Activated CD8-positive, alpha-beta T cell treated with anti-CD3 and anti-CD28 coated beads for 36 hours (primary cell): ENCODE measurements around the gene SUPT16H. TPM values are rescaled to one million over a fixed set of nuclear protein-coding genes. Genes with fewer than 3 reads are reported as not detected.

Source experiments
- ATAC-seq: fragments of 200-7000 bp; cut with Tn5 transposase; one replicate; pipeline ENCODE4 v1.10.0; 2021; ENCODE audit warnings: mild to moderate bottlenecking, moderate library complexity
- CTCF ChIA-PET: fragments of 350-600 bp; sonication (Branson Sonifier 250); formaldehyde crosslinking; loops from one replicate; lab custom pipeline; 2021; ENCODE audit warnings: antibody characterized with exemption; lab: Charles Lee
- POLR2A ChIA-PET: fragments of 350-600 bp; sonication (Branson Sonifier 250); formaldehyde crosslinking; loops from one replicate; lab custom pipeline; 2021; ENCODE audit warnings: antibody characterized with exemption; lab: Charles Lee
- DNase-seq: peaks from one replicate; pipeline ENCODE4 v3.0.0-alpha.2; 2020
- H3K27ac Mint-ChIP-seq: one replicate; pipeline ENCODE4 v1.8.0; 2021; ENCODE audit warnings: mild to moderate bottlenecking, mixed read lengths
- H3K27me3 Mint-ChIP-seq: one replicate; pipeline ENCODE4 v1.8.0; 2021; ENCODE audit warnings: mixed read lengths
- H3K36me3 Mint-ChIP-seq: one replicate; pipeline ENCODE4 v1.8.0; 2021; ENCODE audit warnings: low read depth, mixed read lengths
- H3K4me1 Mint-ChIP-seq: one replicate; pipeline ENCODE4 v1.8.0; 2021; ENCODE audit warnings: low read depth, mixed read lengths
- H3K4me3 Mint-ChIP-seq: one replicate; pipeline ENCODE4 v1.8.0; 2021; ENCODE audit warnings: mild to moderate bottlenecking, moderate library complexity, mixed read lengths
- H3K9me3 Mint-ChIP-seq: one replicate; pipeline ENCODE4 v1.8.0; 2021; ENCODE audit warnings: mixed read lengths
- intact Hi-C: fragments of 100-400 bp; cut with micrococcal nuclease; formaldehyde crosslinking; loops from one replicate; pipeline ENCODE4 v1.10.0; 2022
- total RNA-seq, 2 experiments: library from RNA; stranded (reverse); gene quantifications; one replicate each; pipeline ENCODE4 v1.2.3, GENCODE V29; 2021
- TF ChIP-seq, protein P1 (sequence below): fragments of 200-600 bp; IDR thresholded peaks from one replicate; pipeline ENCODE4 v1.8.0; 2022; ENCODE audit warnings: antibody characterized with exemption, mild to moderate bottlenecking

SUPT16H gene
- total RNA-seq, 2 experiments from 2014 or later, result 171 to 173 TPM

DNA sequence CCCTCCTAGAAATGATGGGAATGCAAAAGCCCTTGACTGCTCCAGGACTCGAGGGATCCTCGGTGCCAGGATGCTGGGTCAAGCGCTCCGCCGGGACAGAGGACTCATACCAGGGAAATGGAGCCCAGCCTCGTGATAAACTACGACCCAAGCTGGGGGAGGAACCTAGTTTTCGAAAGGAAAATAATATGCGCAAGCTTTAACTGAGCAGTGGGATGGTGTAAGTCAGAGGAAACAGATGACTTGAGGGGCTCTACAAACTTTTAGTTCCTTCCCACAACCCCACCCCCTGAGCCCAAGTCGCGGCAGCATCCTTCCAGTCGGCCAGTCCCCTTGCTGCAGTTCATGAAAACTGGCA is 654 bp upstream of the SUPT16H start:
- Mint-ChIP-seq H3K27ac (peak overlapping the region; percentile 99), H3K4me1 (peaks cover 34% of the 10 kb centered on the region), H3K36me3 (peaks cover 40% of the 10 kb centered on the region), H3K27me3 (no peaks in the 10 kb centered on the region), H3K9me3 (no peaks in the 10 kb centered on the region), H3K4me3 (peak overlapping the region; percentile 86)
- ATAC-seq, result peak; percentile 67
- TF ChIP-seq, protein P1, sequence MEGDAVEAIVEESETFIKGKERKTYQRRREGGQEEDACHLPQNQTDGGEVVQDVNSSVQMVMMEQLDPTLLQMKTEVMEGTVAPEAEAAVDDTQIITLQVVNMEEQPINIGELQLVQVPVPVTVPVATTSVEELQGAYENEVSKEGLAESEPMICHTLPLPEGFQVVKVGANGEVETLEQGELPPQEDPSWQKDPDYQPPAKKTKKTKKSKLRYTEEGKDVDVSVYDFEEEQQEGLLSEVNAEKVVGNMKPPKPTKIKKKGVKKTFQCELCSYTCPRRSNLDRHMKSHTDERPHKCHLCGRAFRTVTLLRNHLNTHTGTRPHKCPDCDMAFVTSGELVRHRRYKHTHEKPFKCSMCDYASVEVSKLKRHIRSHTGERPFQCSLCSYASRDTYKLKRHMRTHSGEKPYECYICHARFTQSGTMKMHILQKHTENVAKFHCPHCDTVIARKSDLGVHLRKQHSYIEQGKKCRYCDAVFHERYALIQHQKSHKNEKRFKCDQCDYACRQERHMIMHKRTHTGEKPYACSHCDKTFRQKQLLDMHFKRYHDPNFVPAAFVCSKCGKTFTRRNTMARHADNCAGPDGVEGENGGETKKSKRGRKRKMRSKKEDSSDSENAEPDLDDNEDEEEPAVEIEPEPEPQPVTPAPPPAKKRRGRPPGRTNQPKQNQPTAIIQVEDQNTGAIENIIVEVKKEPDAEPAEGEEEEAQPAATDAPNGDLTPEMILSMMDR, result no peak
- POLR2A ChIA-PET, result interaction anchor here (0.8 to 2.2 kb wide), 17 partner anchors 9 to 141 kb away, joined by 3 to 10 read pairs (median 4); partner anchors contain the start of genes CHD8 and TOX4
- intact Hi-C loops, result loop anchor here (2.0 to 10.0 kb wide), 2 partner anchors 116 to 150 kb away; partner anchors contain the start of gene HNRNPC
- CTCF ChIA-PET, result interaction anchor here (0.8 to 2.0 kb wide), 4 partner anchors 25 to 117 kb away, joined by 3 to 6 read pairs (median 3); partner anchors contain the start of gene CHD8
- DNase-seq, result peak; percentile 73

DNA sequence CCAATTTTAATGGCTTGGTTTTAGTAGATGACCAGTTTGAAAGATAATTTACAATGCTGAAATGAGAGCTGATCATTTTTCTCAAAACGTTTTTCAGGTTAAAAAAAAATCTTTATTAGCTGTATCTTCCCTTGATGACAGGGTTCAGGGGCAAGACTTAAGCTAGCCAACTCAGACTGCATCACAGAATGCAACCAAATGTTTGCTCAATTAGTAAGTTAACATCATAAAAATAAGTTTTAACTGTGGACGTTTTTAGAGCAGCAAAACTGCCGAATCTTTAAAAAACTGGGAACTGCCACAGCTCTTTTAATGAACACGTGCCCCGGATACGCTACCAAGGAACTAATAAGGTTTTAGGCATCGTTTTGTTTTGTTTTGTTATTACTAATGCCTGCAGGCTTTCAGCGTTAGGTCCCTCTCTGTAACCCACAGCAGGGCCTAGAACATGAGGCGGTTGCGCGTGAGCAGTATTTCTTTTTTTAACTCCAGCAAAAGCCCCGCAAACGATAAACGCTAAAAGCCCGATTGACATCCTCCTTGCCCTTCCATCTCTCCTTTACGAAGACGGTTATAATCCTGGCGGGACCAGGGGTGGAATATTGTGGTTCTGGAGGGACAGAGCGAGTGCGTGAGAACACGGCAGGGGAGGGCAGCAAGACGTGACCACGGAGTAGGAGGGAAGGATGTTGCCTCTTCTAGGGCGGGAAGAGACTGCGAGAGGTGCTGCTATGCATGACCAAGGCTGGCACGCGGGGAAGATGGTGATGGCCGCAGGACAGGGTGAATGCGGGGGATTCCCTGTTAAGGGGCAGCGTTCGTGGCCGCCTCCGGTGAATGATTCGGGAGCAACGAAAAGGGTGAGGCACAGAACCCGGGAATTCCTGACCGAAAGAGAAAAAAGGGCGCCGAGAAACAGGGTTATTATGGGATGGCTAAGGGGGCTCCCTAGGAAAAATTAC is 652 bp downstream of the SUPT16H start:
- Mint-ChIP-seq H3K27me3 (no peaks in the 10 kb centered on the region), H3K36me3 (peaks cover 40% of the 10 kb centered on the region), H3K9me3 (no peaks in the 10 kb centered on the region), H3K4me3 (peak overlapping the region; percentile 86), H3K4me1 (peaks cover 34% of the 10 kb centered on the region), H3K27ac (peak overlapping the region; percentile 99)
- TF ChIP-seq, protein P1, result no peak
- DNase-seq, result peak; percentile 70
- peak; percentile 38 for ATAC-seq
- ChIA-PET CTCF (interaction anchor here (0.7 to 1.1 kb wide), 3 partner anchors 18 to 118 kb away, joined by 3 read pairs; no protein-coding TSS in a partner anchor), POLR2A (interaction anchor here (0.6 to 5.1 kb wide), 12 partner anchors 9 to 121 kb away, joined by 3 to 50 read pairs (median 4); partner anchors contain the start of gene RAB2B)
- intact Hi-C loops, result loop anchor here (10.0 kb wide), 1 partner anchor 148 kb away; no protein-coding TSS in a partner anchor

DNA sequence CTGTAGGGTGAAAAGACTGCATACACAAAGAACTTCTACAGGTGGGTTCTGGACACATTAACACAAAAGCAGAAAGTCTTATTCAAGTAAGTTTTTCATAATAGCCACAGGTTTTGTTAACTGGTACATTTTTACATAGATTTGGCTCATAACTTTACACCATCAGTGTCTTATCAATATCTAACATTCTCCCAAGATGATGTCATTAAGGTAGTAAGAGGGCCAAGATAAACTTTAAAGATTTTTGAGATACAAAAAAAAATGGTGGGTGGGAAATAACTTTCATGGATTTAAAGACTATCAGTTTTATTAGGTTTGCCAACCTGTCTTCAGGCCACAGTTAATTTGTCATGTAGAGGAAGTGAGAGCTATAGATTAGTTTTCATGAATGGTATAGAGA is 1.7 kb downstream of the SUPT16H start:
- TF ChIP-seq, protein P1, result no peak
- peaks cover 44% of the 10 kb centered on the region for H3K36me3 Mint-ChIP-seq

DNA sequence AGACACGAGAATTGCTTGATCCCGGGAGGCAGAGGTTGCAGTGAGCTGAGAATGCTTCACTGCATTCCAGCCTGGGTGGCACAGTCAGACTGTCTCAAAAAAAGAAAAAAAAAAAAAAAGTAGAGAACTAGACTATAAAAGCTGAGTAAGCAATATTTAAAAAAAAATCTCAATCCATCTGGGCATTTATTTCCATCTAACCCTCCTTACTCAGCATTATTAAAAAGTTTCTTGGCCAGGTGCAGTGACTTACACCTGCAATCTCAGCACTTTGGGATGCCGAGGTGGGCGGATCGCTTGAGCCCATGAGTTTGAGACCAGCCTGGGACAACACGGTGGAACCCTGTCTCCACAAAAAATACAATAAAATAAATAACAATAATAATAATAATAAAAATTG is 4.5 kb downstream of the SUPT16H start:
- H3K4me3 Mint-ChIP-seq, result no peak overlapping the region

More for the DNA sequence above, 1.7 kb downstream of the SUPT16H start:
- Mint-ChIP-seq H3K27ac (peak overlapping the region; percentile 99), H3K27me3 (no peaks in the 10 kb centered on the region), H3K4me1 (peaks cover 39% of the 10 kb centered on the region), H3K4me3 (peak overlapping the region; percentile 86), H3K9me3 (no peaks in the 10 kb centered on the region)
- ChIA-PET CTCF (interaction anchor here (1.1 kb wide), 1 partner anchor 75 kb away, joined by 3 read pairs; no protein-coding TSS in a partner anchor), POLR2A (interaction anchor here (0.6 to 5.1 kb wide), 7 partner anchors 10 to 188 kb away, joined by 3 to 50 read pairs (median 3); no protein-coding TSS in a partner anchor)
- ATAC-seq (no peak), DNase-seq (no peak)
- intact Hi-C loops, result loop anchor here (10.0 kb wide), 1 partner anchor 147 kb away; no protein-coding TSS in a partner anchor

More for the DNA sequence above, 4.5 kb downstream of the SUPT16H start:
- DNase-seq (no peak), ATAC-seq (no peak)
- ChIA-PET POLR2A (interaction anchor here (0.6 to 5.1 kb wide), 5 partner anchors 28 to 139 kb away, joined by 3 to 50 read pairs (median 4); no protein-coding TSS in a partner anchor), CTCF (no interaction called here)
- TF ChIP-seq, protein P1, result no peak
- H3K27ac Mint-ChIP-seq, result no peak overlapping the region
- peaks cover 30% of the 10 kb centered on the region for H3K4me1 Mint-ChIP-seq
- H3K27me3 Mint-ChIP-seq, result no peaks in the 10 kb centered on the region
- H3K36me3 Mint-ChIP-seq, result peaks cover 42% of the 10 kb centered on the region
- intact Hi-C loops, result no loop called here
- no peaks in the 10 kb centered on the region for H3K9me3 Mint-ChIP-seq
